K562 (cell line): ENCODE measurements around the gene NDUFAF8.

ENCODE experiments used
- CTCF ChIP-seq, 3 experiments: IDR thresholded peaks in 2 of 3; conservative IDR thresholded peaks in 1 of 3; 2 replicates each; pipeline ENCODE4 v1.5.1; 2011 to 2012; ENCODE audit warnings: low read length in 3 of 3, mild to moderate bottlenecking in 3 of 3, control low read depth in 2 of 3, improper control_type of control experiment in 1 of 3, inconsistent platforms in 1 of 3, low read depth in 1 of 3, mixed read lengths in 1 of 3, moderate library complexity in 1 of 3; ENCODE audit not compliant: insufficient read depth in 2 of 3
- HNRNPK ChIP-seq: fragments of 200-400 bp; formaldehyde crosslinking; IDR thresholded peaks from one replicate; pipeline ENCODE4 v1.6.1; 2018; ENCODE audit warnings: mild to moderate bottlenecking, low read depth, low read length; ENCODE audit not compliant: poor library complexity, severe bottlenecking
- SMAD3 ChIP-seq: fragments of 450-650 bp; formaldehyde crosslinking; conservative IDR thresholded peaks from 2 replicates; pipeline ENCODE4 v1.4.0; 2020; ENCODE audit warnings: mild to moderate bottlenecking
- SRSF1 ChIP-seq: fragments of 200-400 bp; formaldehyde crosslinking; IDR thresholded peaks from 2 replicates; pipeline ENCODE4 v1.6.1; 2017; ENCODE audit warnings: mild to moderate bottlenecking, low read depth, low read length, moderate library complexity
- ZNF398 ChIP-seq: fragments of 250-450 bp; sonication (Bioruptor Pico); IDR thresholded peaks from 2 replicates; pipeline ENCODE4 v1.8.0; 2021; ENCODE audit warnings: moderate library complexity, mild to moderate bottlenecking, inconsistent platforms

DNA sequence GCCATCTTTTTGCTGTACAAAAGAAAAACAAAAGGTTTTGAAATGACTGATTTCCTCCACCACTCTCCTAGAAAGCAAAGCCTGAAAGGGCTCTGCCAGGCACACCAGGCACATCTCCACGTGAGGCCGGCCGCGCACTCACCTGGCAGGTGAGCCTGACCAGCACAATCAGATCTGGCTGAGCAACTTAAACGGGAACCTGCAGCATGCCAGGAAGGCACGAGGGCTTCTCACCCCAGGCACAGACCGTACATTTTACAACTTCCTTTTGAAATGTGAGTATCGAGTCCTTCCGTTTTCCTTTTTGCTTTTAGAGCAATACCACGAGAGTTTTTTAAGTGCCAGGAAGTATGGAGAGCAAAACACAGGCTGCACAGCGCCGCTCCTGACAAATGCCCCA lies 33.5 kb downstream of the NDUFAF8 start:
- no peak for TF ChIP-seq SMAD3 (CRISPR knock-in tag)
- no peak for TF ChIP-seq HNRNPK
- no peak for TF ChIP-seq ZNF398 (CRISPR knock-in tag)
- TF ChIP-seq CTCF (IDR thresholded peaks at IDR 0.05 in 2 of 3, conservative IDR thresholded peaks at IDR 0.05 in 1 of 3; ENCODE audit: insufficient read depth in 2 of 3, low read depth in 1 of 3, low read length in 3 of 3), result no peak
- TF ChIP-seq SRSF1, result no peak
